GM12878 (cell line): ENCODE measurements around the gene SCAF8. TPM values are rescaled to one million over a fixed set of nuclear protein-coding genes. Genes with fewer than 3 reads are reported as not detected.

Experiments used
- ATAC-seq: fragments of 200-7000 bp; cut with Tn5 transposase; 3 replicates; pipeline ENCODE4 v1.9.1; 2020; ENCODE audit warnings: mild to moderate bottlenecking, moderate library complexity
- BruUV-seq: library from RNA; stranded (reverse); fragments of 400-500 nt; replicated peaks from 2 replicates; lab custom pipeline; 2021; lab: Mats Ljungman, UMichigan
- CTCF ChIA-PET: fragments of 300-600 bp; sonication (Branson Sonifier 250); formaldehyde crosslinking; extraction: SDS; loops from one replicate; lab custom pipeline; 2021; ENCODE audit warnings: inconsistent platforms; lab: Yijun Ruan, JAX
- POLR2A ChIA-PET: fragments of 350-600 bp; formaldehyde crosslinking; extraction: SDS; loops from one replicate; lab custom pipeline; 2021; ENCODE audit warnings: inconsistent platforms; lab: Charles Lee
- RAD21 ChIA-PET: fragments of 300-600 bp; sonication (Branson Sonifier 250); formaldehyde crosslinking; loops from one replicate; lab custom pipeline; 2023; ENCODE audit warnings: antibody characterized with exemption; ENCODE audit not compliant: unreplicated experiment; lab: Charles Lee
- SMC1A ChIA-PET: fragments of 300-600 bp; sonication (Branson Sonifier 250); formaldehyde crosslinking; loops from one replicate; lab custom pipeline; 2023; ENCODE audit not compliant: unreplicated experiment, uncharacterized antibody; lab: Charles Lee
- DNase-seq: peaks from one replicate; pipeline ENCODE4 v3.0.0-alpha.2; 2011; ENCODE audit warnings: low read depth, low spot score
- FAIRE-seq: peaks from 3 replicates; lab custom pipeline; 2011; peaks lifted over from hg19 to GRCh38; lab: Jason Lieb, UNC
- H2AFZ ChIP-seq: 2 replicates; pipeline ENCODE4 v1.6.0; 2011; ENCODE audit warnings: low read depth, low read length, control low read depth; ENCODE audit not compliant: control insufficient read depth
- H3K27ac ChIP-seq: 2 replicates; pipeline ENCODE4 v1.5.1; 2011; ENCODE audit warnings: control low read depth; ENCODE audit not compliant: control insufficient read depth, insufficient read depth
- H3K27me3 ChIP-seq, 2 experiments: replicated peaks in 1 of 2; 2 replicates each; pipeline versions ENCODE4 v1.6.0 to v1.6.1; 2011; ENCODE audit warnings: low read length in 1 of 2; ENCODE audit not compliant: control insufficient read depth in 2 of 2, insufficient read depth in 2 of 2
- H3K36me3 ChIP-seq, 2 experiments: 2 replicates each; pipeline ENCODE4 v1.5.1; 2011; ENCODE audit warnings: low read length in 1 of 2; ENCODE audit not compliant: control insufficient read depth in 2 of 2, insufficient read depth in 2 of 2
- H3K4me1 ChIP-seq: 2 replicates; pipeline ENCODE4 v1.6.1; 2011; ENCODE audit warnings: mild to moderate bottlenecking, low read length, moderate library complexity, mixed read lengths; ENCODE audit not compliant: control insufficient read depth, insufficient read depth
- H3K4me2 ChIP-seq: 2 replicates; pipeline ENCODE4 v1.6.0; 2011; ENCODE audit warnings: control low read depth; ENCODE audit not compliant: control insufficient read depth, insufficient read depth
- H3K4me3 ChIP-seq: fragments of 200-600 bp; sonication (generic); 2 replicates; pipeline ENCODE4 v1.5.1; 2016
- H3K79me2 ChIP-seq: 2 replicates; pipeline ENCODE4 v1.6.0; 2011; ENCODE audit warnings: low read length; ENCODE audit not compliant: control insufficient read depth, insufficient read depth
- H3K9ac ChIP-seq: 2 replicates; pipeline ENCODE4 v1.8.0; 2011; ENCODE audit warnings: low read length, control low read depth, mixed read lengths; ENCODE audit not compliant: control insufficient read depth, insufficient read depth
- H3K9me3 ChIP-seq: replicated peaks from 3 replicates; pipeline ENCODE4 v1.5.1; 2011; ENCODE audit warnings: mild to moderate bottlenecking, low read length; ENCODE audit not compliant: control insufficient read depth, insufficient read depth
- H4K20me1 ChIP-seq: 2 replicates; pipeline ENCODE4 v1.6.0; 2011; ENCODE audit not compliant: control insufficient read depth, insufficient read depth
- CHD1 ChIP-seq: IDR thresholded peaks from 2 replicates; pipeline ENCODE4 v1.6.1; 2012; ENCODE audit warnings: low read depth, low read length, improper control_type of control experiment
- CHD2 ChIP-seq: IDR thresholded peaks from 2 replicates; pipeline ENCODE4 v1.6.1; 2011; ENCODE audit warnings: low read depth, low read length, improper control_type of control experiment, borderline replicate concordance
- EGR1 ChIP-seq, 2 experiments: IDR thresholded peaks; 1 replicate in 1 of 2; 2 replicates in 1 of 2; pipeline ENCODE4 v1.6.1; 2011 to 2012; ENCODE audit warnings: low read depth in 2 of 2, low read length in 2 of 2, borderline replicate concordance in 1 of 2, mild to moderate bottlenecking in 1 of 2, moderate library complexity in 1 of 2
- FOS ChIP-seq: IDR thresholded peaks from 3 replicates; pipeline ENCODE4 v1.6.1; 2011; ENCODE audit warnings: borderline replicate concordance; ENCODE audit not compliant: insufficient read length; ENCODE audit errors: extremely low read depth
- HCFC1 ChIP-seq: fragments of 150-350 bp; IDR thresholded peaks from 2 replicates; pipeline ENCODE4 v1.6.1; 2014; ENCODE audit warnings: low read length
- HDGF ChIP-seq: fragments of 450-650 bp; IDR thresholded peaks from 2 replicates; pipeline ENCODE4 v1.6.1; 2016; ENCODE audit warnings: antibody characterized with exemption
- NFIC ChIP-seq: IDR thresholded peaks from 2 replicates; pipeline ENCODE4 v1.6.1; 2012; ENCODE audit warnings: low read depth, mild to moderate bottlenecking, inconsistent platforms, low read length, moderate library complexity
- NFXL1 ChIP-seq: fragments of 450-650 bp; IDR thresholded peaks from 2 replicates; pipeline ENCODE4 v1.6.1; 2017; ENCODE audit warnings: antibody characterized with exemption, mild to moderate bottlenecking, borderline replicate concordance
- POLR2AphosphoS2 ChIP-seq: IDR thresholded peaks from 2 replicates; pipeline ENCODE4 v1.6.1; 2011; ENCODE audit warnings: low read depth, mild to moderate bottlenecking, low read length, improper control_type of control experiment, moderate library complexity
- RAD21 ChIP-seq: IDR thresholded peaks from 2 replicates; pipeline ENCODE4 v1.6.1; 2011; ENCODE audit warnings: mild to moderate bottlenecking, low read depth, low read length, moderate library complexity; ENCODE audit not compliant: insufficient read depth
- SREBF1 ChIP-seq: IDR thresholded peaks from 2 replicates; pipeline ENCODE4 v1.6.1; 2012; ENCODE audit warnings: mild to moderate bottlenecking, low read length
- TCF12 ChIP-seq: IDR thresholded peaks from 2 replicates; pipeline ENCODE4 v1.6.1; 2011; ENCODE audit warnings: low read depth, mild to moderate bottlenecking, low read length
- ZNF622 ChIP-seq: fragments of 450-650 bp; IDR thresholded peaks from 2 replicates; pipeline ENCODE4 v1.6.1; 2017; ENCODE audit warnings: mild to moderate bottlenecking, inconsistent platforms
- WGBS: methylation state at CpG from one replicate; pipeline ENCODE4 v1.1.6; 2016; ENCODE audit warnings: low lambda C conversion rate; ENCODE audit not compliant: insufficient replicate concordance, insufficient coverage; ENCODE audit errors: missing lambda C conversion rate; 5-methylcytosine and 5-hydroxymethylcytosine counted together
- in situ Hi-C: fragments of 300-500 bp; cut with MboI; formaldehyde crosslinking; loops from 9 replicates; pipeline ENCODE4 v1.14.3; 2018; ENCODE audit warnings: mixed read lengths
- intact Hi-C: fragments of 100-400 bp; cut with micrococcal nuclease; formaldehyde crosslinking; loops from one replicate; pipeline ENCODE4 v1.14.2; 2022; ENCODE audit not compliant: unreplicated experiment
- polyA plus RNA-seq, 11 experiments: library from polyadenylated mRNA; depleted of rRNA in 4 of 11; unstranded in 6 of 11; stranded (reverse) in 5 of 11; fragments of >200 nt; fragmentation: Nextera tagmentation in 4 of 11; fragmentation: Illumina TruSeq in 1 of 11; extraction: Ambion mirVana in 4 of 11; extraction: Trizol in 1 of 11; gene quantifications; 1 replicate in 1 of 11; 2 replicates in 10 of 11; pipeline versions ENCODE4 v1.2.1 to v1.2.3, GENCODE V29; 2011 to 2016; ENCODE audit warnings: inconsistent platforms in 2 of 11, missing spikeins in 2 of 11, low read depth in 1 of 11
- total RNA-seq, 4 experiments: library from RNA; depleted of rRNA in 3 of 4; stranded (reverse); fragments of >200 nt in 3 of 4; fragmentation: Illumina TruSeq in 1 of 4; extraction: Trizol in 1 of 4; gene quantifications; 2 replicates each; pipeline versions ENCODE4 v1.2.1 to v1.2.3, GENCODE V29; 2013 to 2021
- TF ChIP-seq, protein P1 (sequence below): fragments of 450-650 bp; IDR thresholded peaks from 2 replicates; pipeline ENCODE4 v1.6.1; 2017; ENCODE audit warnings: mild to moderate bottlenecking, moderate library complexity
- TF ChIP-seq, protein P2 (sequence below): IDR thresholded peaks from 2 replicates; pipeline ENCODE4 v1.6.1; 2012; ENCODE audit warnings: low read depth, low read length, improper control_type of control experiment
- TF ChIP-seq, protein P3 (sequence below): fragments of 150-350 bp; IDR thresholded peaks from 2 replicates; pipeline ENCODE4 v1.6.1; 2016; ENCODE audit warnings: low read depth, low read length

Gene SCAF8
- total and polyA plus RNA-seq, 10 of the 15 experiments (the other 5 are each of a cell fraction or from before 2014, with no cell fraction given), result 8.1 to 28.8 (median 15.9) TPM

DNA sequence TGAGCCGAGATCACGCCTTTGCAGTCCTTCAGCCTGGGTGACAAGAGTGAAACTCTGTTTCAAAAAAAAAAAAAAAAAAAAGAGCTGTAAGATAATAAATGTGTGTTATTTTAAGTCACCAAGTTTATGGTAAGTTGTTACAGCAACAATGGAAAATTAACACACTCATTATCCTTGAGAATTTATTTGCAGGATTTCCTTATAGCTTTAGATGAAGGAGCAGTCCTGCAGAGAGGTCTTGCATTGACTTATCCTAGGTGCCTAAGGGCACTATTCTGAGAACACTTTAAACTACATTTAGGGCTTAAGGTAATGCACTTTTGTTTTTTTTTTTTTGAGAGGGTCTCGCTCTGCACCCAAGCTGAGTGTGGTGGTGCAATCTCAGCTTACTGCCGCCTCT is 13.8 kb upstream of the SCAF8 start (continued):
- no peak for TF ChIP-seq NFXL1
- TF ChIP-seq RAD21, result no peak
- TF ChIP-seq ZNF622, result no peak
- TF ChIP-seq, protein P1, sequence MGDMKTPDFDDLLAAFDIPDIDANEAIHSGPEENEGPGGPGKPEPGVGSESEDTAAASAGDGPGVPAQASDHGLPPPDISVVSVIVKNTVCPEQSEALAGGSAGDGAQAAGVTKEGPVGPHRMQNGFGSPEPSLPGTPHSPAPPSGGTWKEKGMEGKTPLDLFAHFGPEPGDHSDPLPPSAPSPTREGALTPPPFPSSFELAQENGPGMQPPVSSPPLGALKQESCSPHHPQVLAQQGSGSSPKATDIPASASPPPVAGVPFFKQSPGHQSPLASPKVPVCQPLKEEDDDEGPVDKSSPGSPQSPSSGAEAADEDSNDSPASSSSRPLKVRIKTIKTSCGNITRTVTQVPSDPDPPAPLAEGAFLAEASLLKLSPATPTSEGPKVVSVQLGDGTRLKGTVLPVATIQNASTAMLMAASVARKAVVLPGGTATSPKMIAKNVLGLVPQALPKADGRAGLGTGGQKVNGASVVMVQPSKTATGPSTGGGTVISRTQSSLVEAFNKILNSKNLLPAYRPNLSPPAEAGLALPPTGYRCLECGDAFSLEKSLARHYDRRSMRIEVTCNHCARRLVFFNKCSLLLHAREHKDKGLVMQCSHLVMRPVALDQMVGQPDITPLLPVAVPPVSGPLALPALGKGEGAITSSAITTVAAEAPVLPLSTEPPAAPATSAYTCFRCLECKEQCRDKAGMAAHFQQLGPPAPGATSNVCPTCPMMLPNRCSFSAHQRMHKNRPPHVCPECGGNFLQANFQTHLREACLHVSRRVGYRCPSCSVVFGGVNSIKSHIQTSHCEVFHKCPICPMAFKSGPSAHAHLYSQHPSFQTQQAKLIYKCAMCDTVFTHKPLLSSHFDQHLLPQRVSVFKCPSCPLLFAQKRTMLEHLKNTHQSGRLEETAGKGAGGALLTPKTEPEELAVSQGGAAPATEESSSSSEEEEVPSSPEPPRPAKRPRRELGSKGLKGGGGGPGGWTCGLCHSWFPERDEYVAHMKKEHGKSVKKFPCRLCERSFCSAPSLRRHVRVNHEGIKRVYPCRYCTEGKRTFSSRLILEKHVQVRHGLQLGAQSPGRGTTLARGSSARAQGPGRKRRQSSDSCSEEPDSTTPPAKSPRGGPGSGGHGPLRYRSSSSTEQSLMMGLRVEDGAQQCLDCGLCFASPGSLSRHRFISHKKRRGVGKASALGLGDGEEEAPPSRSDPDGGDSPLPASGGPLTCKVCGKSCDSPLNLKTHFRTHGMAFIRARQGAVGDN, result no peak
- no peak for TF ChIP-seq TCF12
- no peak for TF ChIP-seq CHD2
- TF ChIP-seq, all 136 proteins: peak for 0

DNA sequence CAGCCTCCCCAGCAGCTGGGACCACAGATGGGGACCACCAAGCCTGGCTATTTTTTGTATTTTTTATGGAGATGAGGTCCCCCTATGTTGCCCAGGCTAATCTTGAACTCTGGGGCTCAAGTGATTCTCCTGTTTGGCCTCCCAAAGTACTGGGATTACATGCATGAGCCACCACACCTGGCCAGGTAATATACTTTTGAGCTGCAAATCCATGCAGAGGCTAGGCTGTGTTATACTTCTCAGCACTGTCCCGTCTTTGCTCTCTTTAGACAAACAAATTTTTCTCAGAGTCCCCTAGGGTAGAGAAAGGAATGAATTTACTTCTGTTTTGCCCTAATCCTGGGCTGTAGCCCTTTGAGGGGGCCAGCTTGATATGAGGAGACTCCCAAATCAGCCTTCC is 13.4 kb upstream of the SCAF8 start:
- H3K9ac ChIP-seq, result no peak overlapping the region
- no peaks in the 10 kb centered on the region for H3K27me3 ChIP-seq
- WGBS, result 25% methylated on average over 1 of the region's 1 CpG
- H4K20me1 ChIP-seq, result no peaks in the 10 kb centered on the region
- no TSS peak for BruUV-seq
- FAIRE-seq (no peak), DNase-seq (no peak), ATAC-seq (no peak)
- RAD21 ChIA-PET, result no interaction called here
- H3K79me2 ChIP-seq, result no peaks in the 10 kb centered on the region
- H3K9me3 ChIP-seq, result peaks cover 5% of the 10 kb centered on the region
- POLR2A ChIA-PET, result interaction anchor here (0.5 to 0.6 kb wide), 2 partner anchors 15 to 168 kb away, joined by 4 to 7 read pairs; no protein-coding TSS in a partner anchor
- no peak overlapping the region for H3K4me2 ChIP-seq
- SMC1A ChIA-PET, result interaction anchor here (1.8 kb wide), 1 partner anchor 12 kb away, joined by 7 read pairs; no protein-coding TSS in a partner anchor
- in situ Hi-C loops (no loop called here), intact Hi-C loops (no loop called here)
- no peaks in the 10 kb centered on the region for H3K36me3 ChIP-seq
- H3K4me1 ChIP-seq, result no peaks in the 10 kb centered on the region; the same call in 1 of the 2 replicates
- no peak overlapping the region for H3K27ac ChIP-seq
- no peak overlapping the region for H3K4me3 ChIP-seq
- CTCF ChIA-PET, result interaction anchor here (0.8 kb wide), 1 partner anchor 232 kb away, joined by 3 read pairs; no protein-coding TSS in a partner anchor
- no peak overlapping the region for H2AFZ ChIP-seq
- TF ChIP-seq EGR1 (IDR thresholded peaks at IDR 0.05; ENCODE audit: borderline replicate concordance in 1 of 2, low read depth in 2 of 2, low read length in 2 of 2) (no peak), POLR2AphosphoS2 (no peak), FOS (no peak), HDGF (no peak), HCFC1 (no peak), CHD2 (no peak), NFIC (no peak), CHD1 (no peak), SREBF1 (no peak)
- TF ChIP-seq, protein P2, sequence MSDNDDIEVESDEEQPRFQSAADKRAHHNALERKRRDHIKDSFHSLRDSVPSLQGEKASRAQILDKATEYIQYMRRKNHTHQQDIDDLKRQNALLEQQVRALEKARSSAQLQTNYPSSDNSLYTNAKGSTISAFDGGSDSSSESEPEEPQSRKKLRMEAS, result no peak
- TF ChIP-seq, protein P3, sequence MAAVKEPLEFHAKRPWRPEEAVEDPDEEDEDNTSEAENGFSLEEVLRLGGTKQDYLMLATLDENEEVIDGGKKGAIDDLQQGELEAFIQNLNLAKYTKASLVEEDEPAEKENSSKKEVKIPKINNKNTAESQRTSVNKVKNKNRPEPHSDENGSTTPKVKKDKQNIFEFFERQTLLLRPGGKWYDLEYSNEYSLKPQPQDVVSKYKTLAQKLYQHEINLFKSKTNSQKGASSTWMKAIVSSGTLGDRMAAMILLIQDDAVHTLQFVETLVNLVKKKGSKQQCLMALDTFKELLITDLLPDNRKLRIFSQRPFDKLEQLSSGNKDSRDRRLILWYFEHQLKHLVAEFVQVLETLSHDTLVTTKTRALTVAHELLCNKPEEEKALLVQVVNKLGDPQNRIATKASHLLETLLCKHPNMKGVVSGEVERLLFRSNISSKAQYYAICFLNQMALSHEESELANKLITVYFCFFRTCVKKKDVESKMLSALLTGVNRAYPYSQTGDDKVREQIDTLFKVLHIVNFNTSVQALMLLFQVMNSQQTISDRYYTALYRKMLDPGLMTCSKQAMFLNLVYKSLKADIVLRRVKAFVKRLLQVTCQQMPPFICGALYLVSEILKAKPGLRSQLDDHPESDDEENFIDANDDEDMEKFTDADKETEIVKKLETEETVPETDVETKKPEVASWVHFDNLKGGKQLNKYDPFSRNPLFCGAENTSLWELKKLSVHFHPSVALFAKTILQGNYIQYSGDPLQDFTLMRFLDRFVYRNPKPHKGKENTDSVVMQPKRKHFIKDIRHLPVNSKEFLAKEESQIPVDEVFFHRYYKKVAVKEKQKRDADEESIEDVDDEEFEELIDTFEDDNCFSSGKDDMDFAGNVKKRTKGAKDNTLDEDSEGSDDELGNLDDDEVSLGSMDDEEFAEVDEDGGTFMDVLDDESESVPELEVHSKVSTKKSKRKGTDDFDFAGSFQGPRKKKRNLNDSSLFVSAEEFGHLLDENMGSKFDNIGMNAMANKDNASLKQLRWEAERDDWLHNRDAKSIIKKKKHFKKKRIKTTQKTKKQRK, result no peak
